Esophagus muscularis mucosa (tissue), 4 donors: ENCODE data around the gene AGBL2. TPM values are rescaled to one million over a fixed set of nuclear protein-coding genes. Genes with fewer than 3 reads are reported as not detected.
A peak's percentile ranks its signal among the peaks of the same experiment; 100 is the strongest.

ENCODE experiments used
- DNase-seq: peaks from one replicate; pipeline ENCODE4 v3.0.0-alpha.2; 2017; ENCODE audit errors: extremely low spot score
- H3K27ac ChIP-seq, 4 donors: fragments of 200-600 bp; sonication (generic); replicated peaks in 1 of 4; 1 replicate in 3 of 4; 2 replicates in 1 of 4; pipeline ENCODE4 v1.5.1; 2016 to 2019; ENCODE audit warnings: mild to moderate bottlenecking in 1 of 4
- H3K27me3 ChIP-seq, 4 donors: fragments of 200-600 bp; sonication (generic); one replicate each; pipeline versions ENCODE4 v1.5.1 to v1.6.0; 2016 to 2019
- H3K36me3 ChIP-seq, 4 donors: fragments of 200-600 bp; sonication (generic); one replicate each; pipeline ENCODE4 v1.5.1; 2016 to 2019
- H3K4me1 ChIP-seq, 4 donors: fragments of 200-600 bp; sonication (generic); one replicate each; pipeline ENCODE4 v1.5.1; 2016 to 2019
- H3K4me3 ChIP-seq, 4 donors: fragments of 200-600 bp; sonication (generic); 1 replicate in 2 of 4; 2 replicates in 2 of 4; pipeline ENCODE4 v1.5.1; 2016 to 2019; ENCODE audit warnings: mild to moderate bottlenecking in 4 of 4, moderate library complexity in 1 of 4
- H3K9me3 ChIP-seq, 4 donors: fragments of 200-600 bp; sonication (generic); 1 replicate in 3 of 4; 2 replicates in 1 of 4; pipeline ENCODE4 v1.5.1; 2016 to 2019
- EP300 ChIP-seq: sonication (generic); formaldehyde crosslinking; IDR thresholded peaks from one replicate; pipeline ENCODE4 v1.6.1; 2017; ENCODE audit warnings: antibody characterized with exemption
- POLR2A ChIP-seq: fragments of 450-650 bp; IDR thresholded peaks from one replicate; pipeline ENCODE4 v1.6.1; 2017; ENCODE audit warnings: antibody characterized with exemption, moderate library complexity, mild to moderate bottlenecking, low read depth
- POLR2AphosphoS5 ChIP-seq, 2 donors: sonication (generic); formaldehyde crosslinking; IDR thresholded peaks; one replicate each; pipeline ENCODE4 v1.6.1; 2017; ENCODE audit warnings: antibody characterized with exemption in 2 of 2
- WGBS: methylation state at CpG from one replicate; pipeline ENCODE4 v1.1.5; 2018; 5-methylcytosine and 5-hydroxymethylcytosine counted together
- intact Hi-C: fragments of 100-400 bp; cut with DNase I; formaldehyde crosslinking; loops from one replicate; pipeline ENCODE4 v1.15.1; 2023
- total RNA-seq, 4 donors: library from RNA; depleted of rRNA; stranded (reverse); fragments of >200 nt; gene quantifications; one replicate each; pipeline versions ENCODE4 v1.1.0 to v1.2.1, GENCODE V29; 2016
- TF ChIP-seq, protein P1 (sequence below), 3 experiments: fragments of 200-600 bp in 2 of 3; fragments of 450-650 bp in 1 of 3; sonication (generic) in 2 of 3; IDR thresholded peaks; one replicate each; pipeline ENCODE4 v1.5.1; 2017 to 2019; ENCODE audit warnings: antibody characterized with exemption in 3 of 3, mild to moderate bottlenecking in 2 of 3, moderate library complexity in 1 of 3

AGBL2 gene
- total RNA-seq, 4 donors from 2014 or later: 0.42 to 1.8 TPM; not detected in 2

DNA sequence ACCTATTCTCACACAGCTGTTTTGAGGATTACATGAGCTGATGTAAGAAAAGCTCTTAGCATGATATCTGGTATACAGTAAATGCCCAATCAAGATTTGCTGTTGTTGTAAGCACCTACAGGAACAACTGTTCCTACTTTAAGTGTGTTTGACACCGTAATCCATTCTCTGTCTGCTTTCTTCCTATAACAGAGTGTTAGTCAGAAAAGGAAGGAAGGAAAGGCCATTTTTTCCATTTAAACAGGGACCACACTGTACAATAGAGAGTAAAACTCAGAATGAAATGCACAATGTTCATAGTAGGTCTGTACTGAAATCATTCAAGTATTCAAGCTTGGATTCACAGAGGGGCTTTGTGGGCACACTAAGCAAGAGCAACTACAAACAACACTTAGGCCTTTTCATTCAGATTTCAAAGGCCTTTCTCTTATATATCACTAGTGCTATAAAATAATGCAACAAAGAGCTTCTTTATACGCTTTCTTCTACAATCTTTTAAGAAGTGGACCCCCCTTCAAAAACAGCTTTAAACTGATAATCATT, 94.3 kb downstream of the AGBL2 start:
- Histone ChIP-seq H3K36me3 (peaks cover 60 to 86% (median 79%) of the 10 kb centered on the region in 4 donors), H3K4me1 (peaks cover 0 to 10% (median 8%) of the 10 kb centered on the region in 4 donors), H3K27ac (no peak overlapping the region), H3K27me3 (no peaks in the 10 kb centered on the region), H3K9me3 (no peaks in the 10 kb centered on the region), H3K4me3 (no peak overlapping the region)
- no peak for TF ChIP-seq EP300
- TF ChIP-seq POLR2AphosphoS5 (IDR thresholded peaks at IDR 0.05): no peak
- TF ChIP-seq, protein P1, sequence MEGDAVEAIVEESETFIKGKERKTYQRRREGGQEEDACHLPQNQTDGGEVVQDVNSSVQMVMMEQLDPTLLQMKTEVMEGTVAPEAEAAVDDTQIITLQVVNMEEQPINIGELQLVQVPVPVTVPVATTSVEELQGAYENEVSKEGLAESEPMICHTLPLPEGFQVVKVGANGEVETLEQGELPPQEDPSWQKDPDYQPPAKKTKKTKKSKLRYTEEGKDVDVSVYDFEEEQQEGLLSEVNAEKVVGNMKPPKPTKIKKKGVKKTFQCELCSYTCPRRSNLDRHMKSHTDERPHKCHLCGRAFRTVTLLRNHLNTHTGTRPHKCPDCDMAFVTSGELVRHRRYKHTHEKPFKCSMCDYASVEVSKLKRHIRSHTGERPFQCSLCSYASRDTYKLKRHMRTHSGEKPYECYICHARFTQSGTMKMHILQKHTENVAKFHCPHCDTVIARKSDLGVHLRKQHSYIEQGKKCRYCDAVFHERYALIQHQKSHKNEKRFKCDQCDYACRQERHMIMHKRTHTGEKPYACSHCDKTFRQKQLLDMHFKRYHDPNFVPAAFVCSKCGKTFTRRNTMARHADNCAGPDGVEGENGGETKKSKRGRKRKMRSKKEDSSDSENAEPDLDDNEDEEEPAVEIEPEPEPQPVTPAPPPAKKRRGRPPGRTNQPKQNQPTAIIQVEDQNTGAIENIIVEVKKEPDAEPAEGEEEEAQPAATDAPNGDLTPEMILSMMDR (IDR thresholded peaks at IDR 0.05): no peak
- TF ChIP-seq POLR2A: no peak
- WGBS: 95% methylated on average over 2 of the region's 2 CpGs
- intact Hi-C loops: no loop called here
- DNase-seq: no peak

DNA sequence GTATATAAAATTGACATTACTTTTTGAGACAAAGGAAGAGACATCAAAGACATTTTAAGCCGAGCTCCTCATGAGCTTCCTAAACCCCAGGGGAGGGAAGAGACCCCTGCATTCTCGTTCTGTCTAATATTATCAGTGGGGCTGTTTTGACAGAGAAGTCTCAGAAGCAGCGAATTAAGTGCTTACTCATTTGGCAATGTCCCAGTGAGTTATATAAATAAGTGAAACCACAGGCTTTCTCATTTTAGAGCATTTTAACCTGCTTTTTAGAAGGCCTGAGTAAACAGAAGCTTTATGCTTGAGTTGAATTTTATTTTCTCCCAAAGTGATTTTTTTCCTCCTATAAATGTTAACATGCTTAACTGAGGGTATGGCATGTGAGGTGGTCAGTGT, 97.8 kb downstream of the AGBL2 start:
- Histone ChIP-seq H3K27me3 (no peaks in the 10 kb centered on the region), H3K9me3 (no peaks in the 10 kb centered on the region), H3K27ac (no peak overlapping the region), H3K4me3 (no peak overlapping the region), H3K36me3 (peaks cover 31 to 51% (median 47%) of the 10 kb centered on the region in 4 donors), H3K4me1 (peaks cover 0 to 10% (median 8%) of the 10 kb centered on the region in 4 donors)
- intact Hi-C loops: no loop called here
- 38% methylated on average over 3 of the region's 3 CpGs for WGBS
- TF ChIP-seq POLR2A (no peak), EP300 (no peak), POLR2AphosphoS5 (IDR thresholded peaks at IDR 0.05) (no peak)
- TF ChIP-seq, protein P1 (IDR thresholded peaks at IDR 0.05): no peak
- no peak for DNase-seq

DNA sequence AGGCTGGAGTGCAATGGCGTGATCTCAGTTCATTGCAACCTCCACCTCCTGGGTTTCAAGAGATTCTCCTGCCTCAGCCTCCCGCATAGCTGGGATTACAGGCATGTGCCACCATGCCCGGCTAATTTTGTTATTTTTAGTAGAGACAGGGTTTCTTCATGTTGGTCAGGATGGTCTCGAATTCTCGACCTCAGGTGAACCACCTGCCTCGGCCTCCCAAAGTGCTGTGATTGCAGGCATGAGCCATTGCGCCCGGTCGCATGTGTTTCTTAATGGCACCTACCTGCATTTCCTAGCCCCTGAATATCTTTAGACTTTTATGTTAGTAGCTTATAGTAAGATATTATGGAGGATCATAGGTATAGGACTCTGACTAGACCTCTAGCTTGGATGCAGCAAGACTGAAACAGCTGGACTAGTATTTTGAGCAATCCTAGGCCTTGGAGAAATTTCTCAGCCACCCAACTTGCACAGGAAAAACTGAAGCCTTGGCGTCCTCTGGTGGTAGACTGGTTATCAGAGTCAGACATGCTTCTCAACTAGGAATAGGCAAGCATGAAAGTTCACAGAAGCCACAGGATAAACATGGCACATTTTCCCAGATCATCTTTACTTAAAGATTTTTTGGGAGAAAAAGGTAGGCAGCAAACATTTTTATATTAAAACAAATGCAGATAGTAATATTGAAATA, 98.3 kb downstream of the AGBL2 start:
- peaks cover 25 to 45% (median 42%) of the 10 kb centered on the region in 4 donors for H3K36me3 ChIP-seq
- DNase-seq: no peak
- no peak overlapping the region for H3K4me3 ChIP-seq
- H3K27me3 ChIP-seq: no peaks in the 10 kb centered on the region
- intact Hi-C loops: no loop called here
- no peak for TF ChIP-seq POLR2AphosphoS5 (IDR thresholded peaks at IDR 0.05)
- TF ChIP-seq, protein P1 (IDR thresholded peaks at IDR 0.05): peak; percentile 39 to 60 (median 51)
- H3K27ac ChIP-seq: no peak overlapping the region
- H3K9me3 ChIP-seq: no peaks in the 10 kb centered on the region
- peaks cover 0 to 10% (median 8%) of the 10 kb centered on the region in 4 donors for H3K4me1 ChIP-seq
- WGBS: 88% methylated on average over 10 of the region's 10 CpGs

DNA sequence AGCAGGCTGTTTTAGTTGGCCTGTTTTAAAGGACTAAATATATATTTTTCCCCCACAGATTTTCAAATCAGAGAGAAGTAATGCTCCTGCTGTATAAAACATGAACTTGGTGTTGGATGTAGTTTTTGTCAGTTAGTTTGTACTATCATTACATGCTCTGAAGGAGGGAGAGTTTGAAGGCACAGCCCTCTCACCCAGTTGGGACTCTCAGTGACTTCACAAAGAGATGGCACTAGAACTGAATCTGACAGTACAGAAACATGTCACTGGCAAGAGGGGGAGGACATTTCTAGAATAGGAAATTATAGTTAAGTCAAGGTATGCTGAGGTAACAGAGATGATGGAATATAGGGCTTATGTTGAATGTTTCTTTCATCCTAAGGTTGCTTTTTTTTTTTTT, 99.9 kb downstream of the AGBL2 start:
- TF ChIP-seq EP300: no peak
- TF ChIP-seq, protein P1 (IDR thresholded peaks at IDR 0.05): no peak
- Histone ChIP-seq H3K9me3 (no peaks in the 10 kb centered on the region), H3K4me1 (peaks cover 0 to 10% (median 8%) of the 10 kb centered on the region in 4 donors), H3K4me3 (no peak overlapping the region), H3K27me3 (no peaks in the 10 kb centered on the region), H3K36me3 (peaks cover 11 to 39% (median 33%) of the 10 kb centered on the region in 4 donors), H3K27ac (no peak overlapping the region)
- intact Hi-C loops: no loop called here
- no peak for DNase-seq
